Stimulated activated effector memory CD8-positive, alpha-beta T cell treated with anti-CD3 and anti-CD28 coated beads, Interleukin-12 subunit alpha, Interleukin-12 subunit beta, amount 100 ng/mL, for 72 hours (primary cell): ENCODE results near the gene FBN2.
"Not testable (repeated sequence)": the region's sequence is repeated elsewhere in the genome, so short reads cannot be mapped to it uniquely, and the experiment has no call there.

Experiments
- ATAC-seq: fragments of 150-1000 bp; cut with Tn5 transposase; 2 replicates; pipeline ENCODE4 v1.10.0; 2021
- DNase-seq, 2 donors: peaks; one replicate each; pipeline ENCODE4 v3.0.0; 2021 to 2022; ENCODE audit warnings: low spot score in 2 of 2
- H3K27ac Mint-ChIP-seq: one replicate; pipeline ENCODE4 v1.8.0; 2022; ENCODE audit warnings: mild to moderate bottlenecking, mixed read lengths
- H3K36me3 Mint-ChIP-seq: one replicate; pipeline ENCODE4 v1.8.0; 2022; ENCODE audit warnings: mild to moderate bottlenecking, mixed read lengths
- H3K4me1 Mint-ChIP-seq: one replicate; pipeline ENCODE4 v1.8.0; 2022; ENCODE audit warnings: mixed read lengths
- H3K4me3 Mint-ChIP-seq: one replicate; pipeline ENCODE4 v1.8.0; 2022; ENCODE audit warnings: mild to moderate bottlenecking, mixed read lengths
- H3K9me3 Mint-ChIP-seq: one replicate; pipeline ENCODE4 v1.8.0; 2022; ENCODE audit warnings: mixed read lengths

FBN2 gene

DNA sequence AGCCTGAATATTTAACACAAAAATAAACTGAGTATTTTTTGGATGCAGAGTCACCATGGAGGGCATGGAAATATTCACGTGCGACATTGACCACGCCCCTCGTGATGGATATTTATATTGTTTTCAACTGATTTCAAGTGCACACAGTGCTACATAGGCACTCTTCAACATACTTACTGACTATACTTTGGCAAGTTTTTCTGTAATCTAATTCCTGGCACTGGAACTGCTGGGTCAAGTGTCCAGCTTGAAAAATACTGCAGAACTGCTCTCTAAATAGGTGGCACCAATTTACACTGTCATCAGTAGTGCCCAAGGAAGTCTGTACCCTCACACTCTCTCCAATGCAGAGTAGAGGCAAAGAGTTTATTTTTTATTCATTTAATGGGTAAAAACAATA lies 65.1 kb downstream of the FBN2 start:
- Mint-ChIP-seq H3K4me3 (no peak overlapping the region), H3K27ac (no peak overlapping the region)

DNA sequence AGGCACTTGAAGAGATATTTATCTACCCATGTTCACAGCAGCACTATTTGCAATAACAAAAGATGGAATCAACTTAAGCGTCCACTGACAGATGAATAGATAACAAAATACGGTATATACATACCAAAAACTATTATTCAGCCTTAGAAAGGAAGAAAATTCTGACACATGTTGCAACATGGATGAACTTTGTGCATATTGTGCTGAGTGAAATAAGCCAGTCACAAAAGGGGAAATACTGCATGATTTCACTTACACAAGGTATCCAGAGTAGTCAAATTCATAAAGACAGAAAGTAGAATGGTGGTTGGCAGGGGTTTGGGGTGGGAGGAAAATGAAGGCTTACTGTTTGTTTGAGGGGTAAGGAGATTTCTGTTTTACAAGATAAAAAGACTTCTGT lies 66.0 kb downstream of the FBN2 start:
- Mint-ChIP-seq H3K9me3 (peaks cover 4% of the 10 kb centered on the region), H3K4me1 (no peaks in the 10 kb centered on the region), H3K36me3 (no peaks in the 10 kb centered on the region), H3K27ac (no peak overlapping the region), H3K4me3 (no peak overlapping the region)
- DNase-seq (no peak), ATAC-seq (no peak)

More for the DNA sequence above, 65.1 kb downstream of the FBN2 start:
- no peaks in the 10 kb centered on the region for H3K36me3 Mint-ChIP-seq
- ATAC-seq (no peak), DNase-seq (no peak)
- peaks cover 4% of the 10 kb centered on the region for H3K9me3 Mint-ChIP-seq
- no peaks in the 10 kb centered on the region for H3K4me1 Mint-ChIP-seq

DNA sequence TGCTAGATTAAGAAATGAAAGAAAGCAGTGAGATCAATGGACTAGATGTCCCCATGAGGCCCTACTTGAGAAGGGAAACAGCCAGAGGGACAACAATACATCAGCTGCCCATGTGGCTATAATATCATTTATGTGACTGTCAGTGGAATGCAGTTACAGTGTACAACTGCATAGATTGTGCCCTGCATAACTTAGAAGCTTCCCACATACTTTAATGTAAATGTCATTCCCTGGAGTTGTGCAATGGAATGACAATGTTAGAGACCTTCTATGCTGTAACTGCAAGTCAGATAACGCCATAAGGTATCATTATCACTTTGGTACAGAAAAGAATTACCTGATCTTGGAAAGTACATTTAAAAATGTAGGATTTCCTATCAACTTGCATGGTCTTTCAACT lies 67.4 kb downstream of the FBN2 start:
- H3K4me3 Mint-ChIP-seq = no peak overlapping the region
- no peaks in the 10 kb centered on the region for H3K4me1 Mint-ChIP-seq
- H3K9me3 Mint-ChIP-seq = peaks cover 4% of the 10 kb centered on the region
- H3K36me3 Mint-ChIP-seq = no peaks in the 10 kb centered on the region
- H3K27ac Mint-ChIP-seq = no peak overlapping the region
- no peak for DNase-seq
- ATAC-seq = no peak

- H3K9me3 Mint-ChIP-seq = peaks cover 4% of the 10 kb centered on the region
- no peak overlapping the region for H3K27ac Mint-ChIP-seq
- H3K4me3 Mint-ChIP-seq = no peak overlapping the region
- no peaks in the 10 kb centered on the region for H3K36me3 Mint-ChIP-seq
- no peaks in the 10 kb centered on the region for H3K4me1 Mint-ChIP-seq
- DNase-seq (no peak), ATAC-seq (no peak)
These were observed 68.1 kb downstream of the FBN2 start for GRCh38 chr5:128469912-128470311.

DNA sequence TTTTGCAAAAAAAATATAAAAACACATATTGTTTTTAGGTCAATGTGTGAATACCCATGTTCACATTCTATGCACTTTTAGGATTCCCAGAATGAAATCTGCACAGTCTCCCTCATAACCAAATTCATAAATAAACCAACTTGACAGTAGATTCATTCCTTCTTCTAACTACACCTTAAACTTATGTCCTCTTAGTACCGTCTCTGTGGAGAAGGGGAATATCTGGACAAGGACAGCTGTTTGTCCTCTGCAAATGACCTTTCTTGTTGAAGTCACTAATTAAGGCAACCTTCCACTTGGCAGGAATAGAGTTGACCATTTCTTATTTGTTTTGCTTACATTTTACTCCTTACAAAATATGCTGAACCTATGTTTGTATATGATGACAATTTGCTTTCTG lies 71.1 kb downstream of the FBN2 start:
- Mint-ChIP-seq H3K27ac (no peak overlapping the region), H3K4me1 (no peaks in the 10 kb centered on the region), H3K36me3 (no peaks in the 10 kb centered on the region), H3K9me3 (peaks cover 4% of the 10 kb centered on the region), H3K4me3 (no peak overlapping the region)
- DNase-seq (no peak), ATAC-seq (no peak)

DNA sequence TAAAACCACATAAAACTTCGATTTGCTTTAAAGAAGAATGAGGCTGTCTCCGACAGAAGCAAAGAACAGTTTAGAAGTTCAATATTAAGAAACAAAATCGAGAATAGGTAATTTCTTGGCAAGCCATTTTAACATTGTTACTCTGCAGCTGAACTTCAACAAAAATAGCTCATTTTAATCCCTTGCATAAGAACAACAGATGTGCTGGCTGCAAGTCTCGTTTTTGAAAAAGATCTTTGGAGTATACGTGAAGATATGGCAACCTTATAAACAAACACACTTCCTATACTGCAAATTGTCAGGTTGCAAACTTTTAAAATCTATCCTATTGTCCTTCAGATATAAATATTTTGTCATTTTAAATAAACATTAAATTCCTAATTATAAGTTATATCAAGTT lies 71.5 kb downstream of the FBN2 start:
- DNase-seq (no peak), ATAC-seq (no peak)
- H3K4me1 Mint-ChIP-seq = no peaks in the 10 kb centered on the region
- no peaks in the 10 kb centered on the region for H3K36me3 Mint-ChIP-seq
- no peak overlapping the region for H3K4me3 Mint-ChIP-seq
- no peak overlapping the region for H3K27ac Mint-ChIP-seq
- H3K9me3 Mint-ChIP-seq = peaks cover 4% of the 10 kb centered on the region

DNA sequence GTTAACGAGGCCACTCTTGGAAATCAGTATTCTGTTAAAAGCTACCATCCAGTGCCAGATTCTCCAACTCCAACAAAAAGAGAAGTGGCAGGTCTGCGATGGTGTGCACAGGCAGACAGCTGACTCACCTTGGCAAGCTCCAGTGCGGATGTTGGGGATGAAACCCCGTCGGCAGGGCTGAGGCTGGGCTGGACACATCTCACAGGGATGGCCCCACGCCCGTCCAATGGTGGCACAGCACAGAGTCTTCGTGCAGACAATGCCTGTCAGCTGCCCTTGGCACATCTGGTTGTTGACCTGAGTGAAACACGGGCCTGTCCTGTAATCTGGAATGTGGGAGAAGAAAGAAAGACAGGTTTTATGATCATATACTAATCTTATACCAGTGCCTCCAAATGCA lies 73.4 kb downstream of the FBN2 start:
- ATAC-seq (peak; percentile 19), DNase-seq (no peak)
- no peaks in the 10 kb centered on the region for H3K36me3 Mint-ChIP-seq
- no peak overlapping the region for H3K4me3 Mint-ChIP-seq
- H3K9me3 Mint-ChIP-seq = peaks cover 6% of the 10 kb centered on the region
- H3K4me1 Mint-ChIP-seq = no peaks in the 10 kb centered on the region
- H3K27ac Mint-ChIP-seq = no peak overlapping the region

GRCh38 chr5:128462330-128462729 lies 75.7 kb downstream of the FBN2 start:
- DNase-seq (no peak), ATAC-seq (no peak)
- no peaks in the 10 kb centered on the region for H3K4me1 Mint-ChIP-seq
- no peak overlapping the region for H3K27ac Mint-ChIP-seq
- peaks cover 10% of the 10 kb centered on the region for H3K9me3 Mint-ChIP-seq
- H3K4me3 Mint-ChIP-seq = no peak overlapping the region
- H3K36me3 Mint-ChIP-seq = no peaks in the 10 kb centered on the region

DNA sequence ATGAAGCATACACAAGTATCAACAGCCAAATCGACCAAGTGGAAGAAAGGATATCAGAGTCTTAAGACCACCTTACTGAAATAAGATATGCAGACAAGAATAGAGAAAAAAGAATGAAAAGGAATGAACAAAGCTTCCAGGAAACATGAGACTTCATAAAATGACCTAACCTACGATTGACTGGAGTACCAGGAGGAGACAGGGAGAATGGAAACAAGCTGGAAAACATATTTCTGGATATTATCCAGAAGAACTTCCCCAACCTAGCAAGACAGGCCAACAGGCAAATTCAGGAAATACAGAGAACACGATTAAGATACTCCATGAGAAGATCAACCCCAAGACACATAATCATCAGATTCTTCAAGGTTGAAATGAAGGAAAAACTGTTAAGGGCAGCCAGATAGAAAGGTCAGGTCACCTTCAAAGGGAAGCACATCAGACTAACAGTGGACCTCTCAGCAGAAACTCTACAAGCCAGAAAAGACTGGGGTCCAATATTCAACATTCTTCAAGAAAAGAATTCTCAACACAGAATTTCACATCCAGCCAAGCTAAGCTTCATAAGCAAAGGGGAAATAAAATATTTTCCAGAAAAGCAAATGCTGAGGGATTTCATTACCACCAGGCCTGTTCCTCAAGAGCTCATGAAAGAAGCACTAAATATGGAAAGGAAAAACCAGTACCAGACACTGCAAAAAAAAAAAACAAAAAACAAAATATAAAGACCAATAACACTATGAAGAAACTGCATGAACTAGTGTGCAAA lies 80.7 kb downstream of the FBN2 start:
- not testable (repeated sequence) for ATAC-seq, H3K27ac Mint-ChIP-seq, H3K4me3 Mint-ChIP-seq, DNase-seq, H3K36me3 Mint-ChIP-seq, H3K4me1 Mint-ChIP-seq
- H3K9me3 Mint-ChIP-seq = peaks cover 21% of the 10 kb centered on the region

DNA sequence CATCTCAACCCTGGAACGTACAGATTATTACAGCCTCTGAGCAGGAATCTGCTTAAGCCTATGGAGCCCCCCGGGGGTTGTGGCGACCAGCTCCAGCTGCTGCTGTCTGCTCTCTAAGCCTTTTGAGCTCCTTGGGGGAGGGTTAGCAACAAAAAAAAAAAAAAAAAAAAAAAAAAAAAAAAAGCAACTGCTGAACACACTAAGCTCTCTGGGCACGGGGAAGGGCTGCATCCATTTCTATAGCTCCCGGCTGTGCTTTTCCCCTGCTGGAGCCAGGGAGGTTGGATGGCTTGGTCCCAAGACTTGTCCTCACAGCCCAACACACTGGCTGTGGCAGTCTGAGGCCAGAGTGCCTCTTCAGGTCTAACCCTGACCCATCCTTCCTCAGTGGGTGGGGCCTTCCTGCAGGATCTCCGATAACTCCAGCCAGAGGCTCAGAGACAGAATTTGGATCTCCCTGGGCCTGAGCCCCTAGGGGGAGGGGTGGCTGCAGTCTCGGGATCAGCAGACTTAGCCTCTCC lies 82.1 kb downstream of the FBN2 start:
- Mint-ChIP-seq H3K36me3 (no peaks in the 10 kb centered on the region), H3K27ac (no peak overlapping the region), H3K9me3 (peaks cover 21% of the 10 kb centered on the region), H3K4me3 (no peak overlapping the region), H3K4me1 (no peaks in the 10 kb centered on the region)
- DNase-seq (no peak), ATAC-seq (no peak)

DNA sequence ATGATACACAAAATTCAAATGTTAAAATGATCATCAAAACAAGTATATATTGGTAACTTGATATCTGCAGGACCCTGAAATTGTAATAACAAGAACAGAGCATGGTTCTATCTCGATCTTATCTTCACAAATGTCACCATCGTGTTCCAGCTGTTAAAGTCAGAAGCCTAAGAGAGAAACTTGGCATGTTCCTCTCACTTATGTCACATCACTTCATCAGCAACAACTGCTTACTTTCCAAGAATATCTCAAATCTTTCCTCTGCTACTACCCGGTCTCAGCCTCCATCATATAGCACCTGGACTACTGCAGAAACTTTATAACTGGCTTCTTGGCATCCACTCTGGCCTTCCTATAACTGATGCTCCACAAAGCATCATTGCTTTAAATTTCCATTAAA lies 84.9 kb downstream of the FBN2 start:
- no peak for ATAC-seq
- DNase-seq = no peak
- Mint-ChIP-seq H3K9me3 (peaks cover 16% of the 10 kb centered on the region), H3K36me3 (no peaks in the 10 kb centered on the region), H3K4me3 (no peak overlapping the region), H3K4me1 (no peaks in the 10 kb centered on the region), H3K27ac (no peak overlapping the region)

DNA sequence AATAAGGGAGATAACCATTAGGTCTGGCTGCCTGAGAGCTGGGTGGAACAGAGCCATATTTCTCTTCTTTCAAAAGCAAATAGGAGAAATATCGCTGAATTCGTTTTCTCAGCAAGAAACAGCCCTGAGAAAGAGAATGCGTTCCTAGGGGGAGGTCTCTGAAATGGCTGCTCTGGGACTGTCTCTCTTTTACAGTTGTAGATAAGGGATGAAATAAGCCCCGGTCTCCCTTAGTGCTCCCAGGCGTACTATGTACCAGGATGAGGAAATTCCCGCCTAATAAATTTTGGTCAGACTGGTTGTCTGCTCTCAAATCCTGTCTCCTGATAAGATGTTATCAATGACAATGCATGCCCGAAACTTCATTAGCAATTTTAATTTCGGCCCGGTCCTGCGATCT lies 90.8 kb downstream of the FBN2 start:
- H3K4me3 Mint-ChIP-seq, H3K4me1 Mint-ChIP-seq, H3K27ac Mint-ChIP-seq, ATAC-seq, H3K36me3 Mint-ChIP-seq, DNase-seq: not testable (repeated sequence)
- H3K9me3 Mint-ChIP-seq = peaks cover 22% of the 10 kb centered on the region

GRCh38 chr5:128441941-128442350 lies 96.1 kb downstream of the FBN2 start:
- Mint-ChIP-seq H3K4me3 (no peak overlapping the region), H3K27ac (no peak overlapping the region), H3K4me1 (no peaks in the 10 kb centered on the region), H3K36me3 (no peaks in the 10 kb centered on the region), H3K9me3 (peaks cover 9% of the 10 kb centered on the region)
- ATAC-seq = no peak
- no peak for DNase-seq

GRCh38 chr5:128441165-128441564 lies 96.9 kb downstream of the FBN2 start:
- Mint-ChIP-seq H3K4me3 (no peak overlapping the region), H3K27ac (no peak overlapping the region), H3K9me3 (peaks cover 7% of the 10 kb centered on the region), H3K36me3 (no peaks in the 10 kb centered on the region), H3K4me1 (no peaks in the 10 kb centered on the region)
- no peak for DNase-seq
- ATAC-seq = no peak

DNA sequence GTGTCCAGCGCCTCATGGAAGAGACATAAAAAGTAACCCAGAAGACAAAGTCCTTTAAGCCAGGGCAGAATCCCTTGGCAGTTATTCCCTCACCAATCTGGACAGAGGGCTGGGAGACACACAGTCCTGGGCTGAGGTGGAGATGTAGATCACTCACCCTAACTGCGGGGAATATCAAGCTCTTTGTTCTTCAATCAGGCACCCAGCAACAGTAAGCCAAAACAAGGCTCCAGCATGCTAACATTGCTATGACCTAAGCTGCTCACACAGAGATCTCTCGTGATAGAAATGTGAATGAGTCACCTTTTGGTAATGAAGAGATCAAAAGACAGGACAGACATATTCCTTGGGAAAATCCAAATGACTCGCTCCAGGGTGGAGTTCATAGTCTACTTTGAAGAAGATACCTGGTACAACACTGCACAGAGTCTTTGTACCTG lies 101.3 kb downstream of the FBN2 start:
- Mint-ChIP-seq H3K4me3 (no peak overlapping the region), H3K9me3 (no peaks in the 10 kb centered on the region), H3K27ac (no peak overlapping the region), H3K36me3 (no peaks in the 10 kb centered on the region), H3K4me1 (no peaks in the 10 kb centered on the region)
- DNase-seq (no peak), ATAC-seq (no peak)

GRCh38 chr5:128435861-128436260 lies 102.2 kb downstream of the FBN2 start:
- Mint-ChIP-seq H3K4me3 (no peak overlapping the region), H3K4me1 (no peaks in the 10 kb centered on the region), H3K9me3 (peaks cover under 1% of the 10 kb centered on the region), H3K36me3 (no peaks in the 10 kb centered on the region), H3K27ac (no peak overlapping the region)
- DNase-seq (no peak), ATAC-seq (no peak)
